ENCODE results near the gene DNASE1L1. TPM values are rescaled to one million over a fixed set of nuclear protein-coding genes. Genes with fewer than 3 reads are reported as not detected.

DNASE1L1 gene
- total RNA-seq, 1 experiment from 2014 or later = 29.8 TPM

DNA sequence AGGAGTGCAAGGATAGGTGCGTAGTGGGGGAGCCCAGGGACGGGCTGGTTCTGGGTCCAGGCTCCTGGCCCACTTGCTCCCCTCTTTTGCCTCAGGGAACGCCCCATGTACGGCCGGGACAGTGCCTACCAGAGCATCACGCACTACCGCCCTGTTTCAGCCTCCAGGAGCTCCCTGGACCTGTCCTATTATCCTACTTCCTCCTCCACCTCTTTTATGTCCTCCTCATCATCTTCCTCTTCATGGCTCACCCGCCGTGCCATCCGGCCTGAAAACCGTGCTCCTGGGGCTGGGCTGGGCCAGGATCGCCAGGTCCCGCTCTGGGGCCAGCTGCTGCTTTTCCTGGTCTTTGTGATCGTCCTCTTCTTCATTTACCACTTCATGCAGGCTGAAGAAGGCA, 28.3 kb downstream of the DNASE1L1 start:
- Histone ChIP-seq H3K27ac (ENCODE audit: low read length) (no peak overlapping the region), H3K79me2 (ENCODE audit: low read length) (peaks cover 29% of the 10 kb centered on the region), H2AFZ (ENCODE audit: low read length) (no peak overlapping the region), H3K4me2 (ENCODE audit: low read length) (peak overlapping the region; percentile 98), H3K27me3 (ENCODE audit: low read length) (no peaks in the 10 kb centered on the region), H3K36me3 (ENCODE audit: low read depth, low read length) (no peaks in the 10 kb centered on the region; the same call in 1 of the 2 replicates), H3K4me3 (ENCODE audit: low read length) (peak overlapping the region; percentile 95), H4K20me1 (ENCODE audit: low read length) (peaks cover 5% of the 10 kb centered on the region; the same call in 1 of the 2 replicates), H3F3A (ENCODE audit: low read length, unreplicated experiment) (no peaks in the 10 kb centered on the region), H3K9me2 (replicated peaks; ENCODE audit: low read length) (no peaks in the 10 kb centered on the region), H3K4me1 (ENCODE audit: insufficient read depth, low read length) (peaks cover 14% of the 10 kb centered on the region), H3K9ac (ENCODE audit: low read length) (peak overlapping the region; percentile 98; the same call in 1 of the 2 replicates), H3K9me3 (ENCODE audit: low read length) (no peaks in the 10 kb centered on the region)
- no TSS peak for BruUV-seq (replicated peaks)
- ChIA-PET CTCF (no interaction called here), POLR2A (ENCODE audit: unreplicated experiment) (no interaction called here)
- intact Hi-C loops (cut with micrococcal nuclease) = no loop called here
- ATAC-seq = no peak
- TF ChIP-seq, protein P1, sequence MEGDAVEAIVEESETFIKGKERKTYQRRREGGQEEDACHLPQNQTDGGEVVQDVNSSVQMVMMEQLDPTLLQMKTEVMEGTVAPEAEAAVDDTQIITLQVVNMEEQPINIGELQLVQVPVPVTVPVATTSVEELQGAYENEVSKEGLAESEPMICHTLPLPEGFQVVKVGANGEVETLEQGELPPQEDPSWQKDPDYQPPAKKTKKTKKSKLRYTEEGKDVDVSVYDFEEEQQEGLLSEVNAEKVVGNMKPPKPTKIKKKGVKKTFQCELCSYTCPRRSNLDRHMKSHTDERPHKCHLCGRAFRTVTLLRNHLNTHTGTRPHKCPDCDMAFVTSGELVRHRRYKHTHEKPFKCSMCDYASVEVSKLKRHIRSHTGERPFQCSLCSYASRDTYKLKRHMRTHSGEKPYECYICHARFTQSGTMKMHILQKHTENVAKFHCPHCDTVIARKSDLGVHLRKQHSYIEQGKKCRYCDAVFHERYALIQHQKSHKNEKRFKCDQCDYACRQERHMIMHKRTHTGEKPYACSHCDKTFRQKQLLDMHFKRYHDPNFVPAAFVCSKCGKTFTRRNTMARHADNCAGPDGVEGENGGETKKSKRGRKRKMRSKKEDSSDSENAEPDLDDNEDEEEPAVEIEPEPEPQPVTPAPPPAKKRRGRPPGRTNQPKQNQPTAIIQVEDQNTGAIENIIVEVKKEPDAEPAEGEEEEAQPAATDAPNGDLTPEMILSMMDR (conservative IDR thresholded peaks at IDR 0.05; ENCODE audit: low read depth, low read length) = no peak
- no peak for TF ChIP-seq EZH2 (IDR thresholded peaks at IDR 0.05; ENCODE audit: low read length, unreplicated experiment)
- TF ChIP-seq EZH2phosphoT487 (IDR thresholded peaks at IDR 0.05; ENCODE audit: borderline replicate concordance, low read length) = no peak
- DNase-seq = no peak

- Histone ChIP-seq H3K9me3 (ENCODE audit: low read length) (no peaks in the 10 kb centered on the region), H3K27ac (ENCODE audit: low read length) (peak overlapping the region; percentile 76), H2AFZ (ENCODE audit: low read length) (no peak overlapping the region), H4K20me1 (ENCODE audit: low read length) (peaks cover 5% of the 10 kb centered on the region; the same call in 1 of the 2 replicates), H3K9me2 (replicated peaks; ENCODE audit: low read length) (no peaks in the 10 kb centered on the region), H3K9ac (ENCODE audit: low read length) (peak overlapping the region; percentile 98), H3K79me2 (ENCODE audit: low read length) (peaks cover 33% of the 10 kb centered on the region), H3F3A (ENCODE audit: low read length, unreplicated experiment) (no peaks in the 10 kb centered on the region), H3K4me3 (ENCODE audit: low read length) (peak overlapping the region; percentile 95), H3K4me2 (ENCODE audit: low read length) (peak overlapping the region; percentile 98), H3K27me3 (ENCODE audit: low read length) (no peaks in the 10 kb centered on the region), H3K4me1 (ENCODE audit: insufficient read depth, low read length) (peaks cover 16% of the 10 kb centered on the region), H3K36me3 (ENCODE audit: low read depth, low read length) (no peaks in the 10 kb centered on the region; the same call in 1 of the 2 replicates)
- BruUV-seq (replicated peaks) = TSS peak; percentile 78
- ChIA-PET POLR2A (ENCODE audit: unreplicated experiment) (interaction anchor here (0.6 to 0.7 kb wide), 2 partner anchors 18 to 77 kb away, joined by 3 to 6 read pairs; no protein-coding TSS in a partner anchor), CTCF (no interaction called here)
- TF ChIP-seq, protein P1 (conservative IDR thresholded peaks at IDR 0.05; ENCODE audit: low read depth, low read length) = no peak
- TF ChIP-seq EZH2 (IDR thresholded peaks at IDR 0.05; ENCODE audit: low read length, unreplicated experiment) = no peak
- no peak for TF ChIP-seq EZH2phosphoT487 (IDR thresholded peaks at IDR 0.05; ENCODE audit: borderline replicate concordance, low read length)
- intact Hi-C loops (cut with micrococcal nuclease) = no loop called here
- ATAC-seq = no peak
- no peak for DNase-seq
Measured at GRCh38 chrX:154380153-154380552, 28.9 kb downstream of the DNASE1L1 start.

- POLR2A ChIA-PET (ENCODE audit: unreplicated experiment) = interaction anchor here (0.6 to 0.7 kb wide), 3 partner anchors 17 to 78 kb away, joined by 3 to 13 read pairs (median 6); no protein-coding TSS in a partner anchor
- CTCF ChIA-PET = no interaction called here
- Histone ChIP-seq H3K36me3 (ENCODE audit: low read depth, low read length) (no peaks in the 10 kb centered on the region; the same call in 1 of the 2 replicates), H4K20me1 (ENCODE audit: low read length) (peaks cover 5% of the 10 kb centered on the region; the same call in 1 of the 2 replicates), H3K4me1 (ENCODE audit: insufficient read depth, low read length) (peaks cover 20% of the 10 kb centered on the region), H3K79me2 (ENCODE audit: low read length) (peaks cover 38% of the 10 kb centered on the region), H3K9me2 (replicated peaks; ENCODE audit: low read length) (no peaks in the 10 kb centered on the region), H3K9me3 (ENCODE audit: low read length) (no peaks in the 10 kb centered on the region), H3K4me3 (ENCODE audit: low read length) (peak overlapping the region; percentile 95), H3K4me2 (ENCODE audit: low read length) (peak overlapping the region; percentile 98), H3K27me3 (ENCODE audit: low read length) (no peaks in the 10 kb centered on the region), H3F3A (ENCODE audit: low read length, unreplicated experiment) (no peaks in the 10 kb centered on the region), H3K9ac (ENCODE audit: low read length) (peak overlapping the region; percentile 98), H2AFZ (ENCODE audit: low read length) (peak overlapping the region; percentile 66), H3K27ac (ENCODE audit: low read length) (peak overlapping the region; percentile 76)
- BruUV-seq (replicated peaks) = no TSS peak
- intact Hi-C loops (cut with micrococcal nuclease) = loop anchor here (10.0 kb wide), 1 partner anchor 405 kb away; the partner anchor contains the start of genes HCFC1 and TMEM187
- ATAC-seq (no peak), DNase-seq (no peak)
- no peak for TF ChIP-seq EZH2 (IDR thresholded peaks at IDR 0.05; ENCODE audit: low read length, unreplicated experiment)
- TF ChIP-seq, protein P1 (conservative IDR thresholded peaks at IDR 0.05; ENCODE audit: low read depth, low read length) = no peak
- TF ChIP-seq EZH2phosphoT487 (IDR thresholded peaks at IDR 0.05; ENCODE audit: borderline replicate concordance, low read length) = no peak
Measured at GRCh38 chrX:154379569-154379951, 29.5 kb downstream of the DNASE1L1 start.
